ENCODE data around the gene GINS2.

GRCh38 chr16:85711982-85712587 lies 23.3 kb upstream of the GINS2 start:
- no peak for TF ChIP-seq POLR2AphosphoS5 (IDR thresholded peaks at IDR 0.05)
- no peak for TF ChIP-seq CTCF (IDR thresholded peaks at IDR 0.05)
- no peak for TF ChIP-seq POLR2A (IDR thresholded peaks at IDR 0.05)

Measured in transverse colon (tissue), 4 donors.